ENCODE measurements around the gene BSND.

Gene BSND

GRCh38 chr1:54976747-54977146 lies 22.0 kb upstream of the BSND start:
- DNase-seq: no peak

DNA sequence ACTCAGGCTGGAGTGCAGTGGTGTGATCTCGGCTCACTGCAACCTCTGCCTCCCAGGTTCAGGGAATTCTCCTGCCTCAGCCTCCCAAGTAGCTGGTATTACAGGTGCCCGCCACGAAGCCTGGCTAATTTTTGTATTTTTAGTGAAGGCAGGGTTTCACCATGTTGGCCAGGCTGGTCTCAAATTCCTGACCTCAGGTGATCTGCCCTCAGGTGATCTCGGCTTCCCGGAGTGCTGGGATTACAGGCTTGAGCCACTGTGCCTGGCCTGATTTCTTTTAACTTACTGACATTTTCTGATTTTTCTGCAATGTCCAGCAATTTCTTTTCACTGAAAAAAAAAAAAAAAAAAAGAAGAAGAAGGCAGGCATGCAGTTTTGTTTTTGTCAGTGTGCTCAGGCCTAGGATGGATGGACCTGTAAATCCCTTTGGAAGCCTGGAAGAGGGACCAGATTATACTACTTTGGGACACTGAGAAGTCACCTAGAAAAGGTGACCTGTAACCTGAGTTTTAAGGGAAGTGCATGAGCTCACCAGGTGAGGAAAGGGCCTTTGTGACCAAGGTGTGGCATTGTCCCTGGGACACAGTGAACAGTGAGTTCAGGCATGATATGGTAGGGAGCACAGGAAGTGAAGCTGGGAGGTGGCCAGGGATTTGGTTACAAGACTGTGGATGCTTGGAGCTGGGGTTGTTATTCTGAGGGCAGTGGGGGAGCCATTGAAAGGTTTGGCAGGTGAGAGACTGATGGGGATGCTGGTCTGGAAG lies 21.0 kb upstream of the BSND start:
- DNase-seq: peak; percentile 6

GRCh38 chr1:54978528-54979326 lies 20.0 kb upstream of the BSND start:
- DNase-seq: no peak

GRCh38 chr1:54979327-54979891 lies 19.3 kb upstream of the BSND start:
- no peak for DNase-seq

DNA sequence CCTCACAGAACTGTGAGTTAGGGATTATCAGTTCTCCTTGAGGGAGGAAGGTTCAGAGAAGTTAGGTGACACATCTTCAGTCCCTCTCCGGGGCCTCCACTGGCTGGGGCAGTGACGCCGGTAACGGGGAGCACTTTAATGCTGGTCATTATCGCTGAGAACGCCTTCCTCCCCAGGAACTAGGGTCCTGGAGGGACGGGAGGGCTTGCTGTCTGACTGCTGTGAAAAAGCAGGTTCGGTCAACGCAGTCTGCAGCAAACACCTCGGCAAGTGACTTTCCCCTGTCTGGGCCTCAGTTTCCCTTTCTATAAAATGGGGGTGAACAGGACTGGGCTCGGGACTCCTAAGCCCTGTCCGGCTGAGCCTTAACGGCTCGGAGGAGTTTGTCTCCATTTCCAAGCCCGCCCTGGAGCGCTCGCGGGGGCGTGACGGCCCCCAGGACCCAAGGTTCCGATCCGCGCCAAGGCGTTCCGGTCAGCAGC lies 18.6 kb upstream of the BSND start:
- no peak for DNase-seq

- peak; percentile 31 for DNase-seq
Observed at GRCh38 chr1:54980528-54981241, 18.0 kb upstream of the BSND start, which contains the start of gene TMEM61. Gene TMEM61 (plus strand): TSS chr1:54980628. CDS start chr1:54981066, 438 bp downstream.

- DNase-seq: no peak
Observed at GRCh38 chr1:54981466-54981865, 17.3 kb upstream of the BSND start.

DNA sequence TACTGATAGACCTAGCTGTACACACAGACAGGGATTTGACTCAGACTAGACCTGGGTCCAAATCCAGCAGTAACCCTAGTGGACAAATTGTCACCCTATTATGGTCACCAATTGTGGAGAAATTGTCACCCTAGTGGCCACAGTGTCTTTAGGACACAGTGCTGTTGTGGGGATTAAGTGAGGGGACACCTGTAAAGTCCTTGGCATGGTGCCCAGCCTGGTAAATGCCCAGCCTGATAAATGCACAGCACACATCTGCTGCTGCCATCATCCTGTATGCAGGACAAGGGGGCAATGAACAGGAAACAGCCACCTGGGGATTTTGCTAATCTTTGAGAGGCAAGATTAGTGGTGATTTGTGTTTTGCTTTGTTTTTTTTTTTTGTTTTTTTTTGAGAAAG lies 16.0 kb upstream of the BSND start:
- DNase-seq: peak; percentile 16

GRCh38 chr1:54984131-54984842 lies 14.4 kb upstream of the BSND start:
- peak; percentile 5 for DNase-seq

- DNase-seq: no peak
Observed at GRCh38 chr1:54985556-54985955, 13.2 kb upstream of the BSND start.

DNA sequence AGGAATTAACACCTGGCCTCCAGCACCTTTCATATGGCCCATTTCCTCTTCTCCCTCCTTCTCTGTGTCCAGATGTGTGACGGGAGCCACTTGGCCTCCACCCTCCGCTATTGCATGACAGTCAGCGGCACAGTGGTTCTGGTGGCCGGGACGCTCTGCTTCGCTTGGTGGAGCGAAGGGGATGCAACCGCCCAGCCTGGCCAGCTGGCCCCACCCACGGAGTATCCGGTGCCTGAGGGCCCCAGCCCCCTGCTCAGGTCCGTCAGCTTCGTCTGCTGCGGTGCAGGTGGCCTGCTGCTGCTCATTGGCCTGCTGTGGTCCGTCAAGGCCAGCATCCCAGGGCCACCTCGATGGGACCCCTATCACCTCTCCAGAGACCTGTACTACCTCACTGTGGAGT lies 12.7 kb upstream of the BSND start:
- DNase-seq: no peak

- DNase-seq: no peak
Observed at GRCh38 chr1:54986533-54986932, 12.2 kb upstream of the BSND start.

GRCh38 chr1:54987427-54987826 lies 11.3 kb upstream of the BSND start:
- no peak for DNase-seq

DNA sequence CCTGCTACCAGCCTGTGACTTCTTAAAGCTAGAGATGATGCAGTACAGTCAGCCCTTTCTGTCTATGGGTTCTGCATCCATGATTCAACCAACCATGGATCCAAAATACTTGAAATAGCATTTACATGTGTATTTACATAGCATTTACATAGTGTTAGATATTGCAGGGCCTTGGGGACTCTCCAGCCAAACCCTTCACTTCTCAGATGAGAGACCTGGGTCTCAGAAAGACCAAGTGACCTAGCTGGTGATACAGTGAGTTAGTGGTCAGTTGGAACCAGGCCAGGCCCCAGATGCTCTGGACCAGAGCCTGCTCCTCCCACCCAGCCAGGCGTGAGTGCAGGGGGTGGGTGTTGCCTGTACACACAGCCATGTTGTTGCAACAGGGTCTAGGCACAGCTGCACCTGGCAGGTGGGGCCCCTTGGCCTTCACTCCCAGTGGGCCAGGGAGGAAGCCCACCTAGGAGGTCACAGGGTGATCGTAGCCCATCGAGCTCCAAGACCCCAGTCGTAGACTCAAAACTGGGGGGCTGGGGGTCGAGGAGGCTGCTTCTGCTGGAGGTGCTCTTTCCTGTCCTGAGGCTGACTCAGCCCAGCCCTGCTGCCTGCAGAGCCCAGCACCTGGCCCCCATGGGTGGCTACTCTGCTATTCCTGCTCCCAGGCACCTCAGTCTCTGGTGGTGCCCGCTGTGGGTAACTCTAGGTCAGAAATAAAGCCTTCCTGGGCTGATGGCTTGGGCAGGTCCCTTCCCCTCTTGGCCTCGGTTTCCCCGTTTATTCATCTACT lies 10.6 kb upstream of the BSND start:
- DNase-seq: peak; percentile 42

DNA sequence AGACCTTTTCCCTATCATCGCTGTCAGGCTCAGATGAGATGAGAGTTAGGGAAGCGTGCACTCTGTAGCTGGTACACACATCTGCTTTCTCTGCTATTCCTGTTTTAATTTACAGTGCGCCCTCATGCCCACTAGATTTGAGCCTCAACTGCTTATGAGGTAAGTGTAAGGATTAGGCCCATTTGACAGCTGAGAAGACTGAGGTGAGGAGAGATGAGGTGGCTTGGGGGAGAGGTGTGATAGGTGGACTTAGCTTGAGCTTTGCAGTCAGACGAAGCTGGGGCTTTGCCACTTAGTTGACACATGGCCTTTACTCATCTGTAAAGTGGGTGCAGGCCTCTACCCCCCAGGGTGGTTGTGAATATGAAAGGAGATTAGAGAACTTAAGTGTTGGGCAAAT lies 9.8 kb upstream of the BSND start:
- no peak for DNase-seq

DNA sequence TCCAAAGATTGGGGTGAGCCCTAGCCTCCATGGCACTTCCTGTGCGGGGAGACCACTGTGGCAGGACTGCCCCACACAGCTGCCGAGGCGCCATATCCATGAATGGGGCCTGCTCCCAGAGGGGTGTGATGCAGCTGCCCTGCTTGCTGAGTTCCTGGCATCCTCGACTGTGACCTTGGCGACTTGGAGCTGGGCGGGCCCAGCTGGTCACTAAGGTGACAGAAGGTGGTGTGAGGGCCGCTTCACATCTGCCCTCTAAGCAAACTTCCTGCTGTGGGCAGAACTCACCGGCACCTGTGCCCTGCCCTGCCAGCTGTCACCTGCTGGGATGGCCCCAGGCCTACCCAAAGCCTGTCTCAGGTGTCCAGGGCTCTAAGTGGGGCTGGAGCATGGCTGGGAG lies 9.3 kb upstream of the BSND start:
- no peak for DNase-seq

- no peak for DNase-seq
Observed at GRCh38 chr1:54989968-54990810, 8.5 kb upstream of the BSND start.

DNA sequence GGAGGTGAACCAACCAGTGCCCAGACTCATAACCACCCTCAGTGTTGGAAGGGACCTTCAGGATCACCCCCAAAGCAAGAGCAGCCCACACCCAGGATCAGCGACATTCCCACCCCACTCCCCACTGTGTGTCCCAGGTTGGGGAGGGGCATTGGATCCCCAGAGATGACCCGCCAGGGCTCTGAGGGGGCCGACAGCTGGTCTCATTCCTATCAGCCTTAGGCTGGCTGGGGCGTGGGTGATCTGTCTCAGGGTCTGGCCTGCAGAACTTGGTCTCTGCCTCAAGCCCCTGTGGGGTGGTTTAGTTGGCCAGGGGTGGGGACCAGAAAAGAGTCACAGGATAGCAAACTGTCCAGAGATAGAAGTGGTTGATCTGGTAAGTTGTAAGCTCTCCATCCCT lies 7.8 kb upstream of the BSND start:
- DNase-seq: no peak

DNA sequence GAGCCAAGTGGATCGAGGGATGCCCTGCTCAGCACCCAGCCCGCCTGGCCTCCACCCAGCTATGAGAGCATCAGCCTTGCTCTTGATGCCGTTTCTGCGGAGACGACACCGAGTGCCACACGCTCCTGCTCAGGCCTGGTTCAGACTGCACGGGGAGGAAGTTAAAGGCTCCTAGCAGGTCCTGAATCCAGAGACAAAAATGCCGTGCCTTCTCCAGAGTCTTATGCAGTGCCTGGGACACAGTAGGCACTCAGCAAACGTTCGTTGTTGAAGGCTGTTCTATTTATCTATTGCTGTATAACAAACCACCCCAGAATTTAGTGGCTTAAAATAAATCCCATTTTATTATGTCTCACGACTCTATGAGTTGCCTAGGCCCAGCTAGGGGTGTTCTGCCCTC lies 6.8 kb upstream of the BSND start:
- no peak for DNase-seq

DNA sequence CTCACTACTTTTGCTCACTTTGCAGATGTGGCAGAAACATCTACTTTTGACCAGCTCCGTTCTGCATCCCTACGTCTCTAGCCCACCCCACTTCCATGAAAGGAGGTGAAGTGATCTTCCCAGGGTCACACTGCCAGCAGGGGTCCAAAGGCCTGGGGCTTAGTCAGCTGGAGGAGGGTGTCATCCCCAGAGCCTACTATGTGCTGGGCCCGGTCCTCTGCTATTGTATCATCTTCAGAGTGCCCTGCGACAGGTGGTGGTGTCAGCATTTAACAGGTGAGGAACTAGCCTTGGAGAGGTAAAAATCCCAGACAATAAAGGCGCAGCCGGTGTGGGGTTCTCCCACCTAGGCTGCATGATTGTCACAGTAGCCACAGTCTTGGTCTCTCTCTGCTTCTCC lies 5.6 kb upstream of the BSND start:
- DNase-seq: no peak

Data from right hindlimb (tissue), 1 donor.